ENCODE results near the gene HYOU1.
A peak's percentile ranks its signal among the peaks of the same experiment; 100 is the strongest.
"Not testable (repeated sequence)": the region's sequence is repeated elsewhere in the genome, so short reads cannot be mapped to it uniquely, and the experiment has no call there.

Gene HYOU1, protein sequence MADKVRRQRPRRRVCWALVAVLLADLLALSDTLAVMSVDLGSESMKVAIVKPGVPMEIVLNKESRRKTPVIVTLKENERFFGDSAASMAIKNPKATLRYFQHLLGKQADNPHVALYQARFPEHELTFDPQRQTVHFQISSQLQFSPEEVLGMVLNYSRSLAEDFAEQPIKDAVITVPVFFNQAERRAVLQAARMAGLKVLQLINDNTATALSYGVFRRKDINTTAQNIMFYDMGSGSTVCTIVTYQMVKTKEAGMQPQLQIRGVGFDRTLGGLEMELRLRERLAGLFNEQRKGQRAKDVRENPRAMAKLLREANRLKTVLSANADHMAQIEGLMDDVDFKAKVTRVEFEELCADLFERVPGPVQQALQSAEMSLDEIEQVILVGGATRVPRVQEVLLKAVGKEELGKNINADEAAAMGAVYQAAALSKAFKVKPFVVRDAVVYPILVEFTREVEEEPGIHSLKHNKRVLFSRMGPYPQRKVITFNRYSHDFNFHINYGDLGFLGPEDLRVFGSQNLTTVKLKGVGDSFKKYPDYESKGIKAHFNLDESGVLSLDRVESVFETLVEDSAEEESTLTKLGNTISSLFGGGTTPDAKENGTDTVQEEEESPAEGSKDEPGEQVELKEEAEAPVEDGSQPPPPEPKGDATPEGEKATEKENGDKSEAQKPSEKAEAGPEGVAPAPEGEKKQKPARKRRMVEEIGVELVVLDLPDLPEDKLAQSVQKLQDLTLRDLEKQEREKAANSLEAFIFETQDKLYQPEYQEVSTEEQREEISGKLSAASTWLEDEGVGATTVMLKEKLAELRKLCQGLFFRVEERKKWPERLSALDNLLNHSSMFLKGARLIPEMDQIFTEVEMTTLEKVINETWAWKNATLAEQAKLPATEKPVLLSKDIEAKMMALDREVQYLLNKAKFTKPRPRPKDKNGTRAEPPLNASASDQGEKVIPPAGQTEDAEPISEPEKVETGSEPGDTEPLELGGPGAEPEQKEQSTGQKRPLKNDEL

DNA sequence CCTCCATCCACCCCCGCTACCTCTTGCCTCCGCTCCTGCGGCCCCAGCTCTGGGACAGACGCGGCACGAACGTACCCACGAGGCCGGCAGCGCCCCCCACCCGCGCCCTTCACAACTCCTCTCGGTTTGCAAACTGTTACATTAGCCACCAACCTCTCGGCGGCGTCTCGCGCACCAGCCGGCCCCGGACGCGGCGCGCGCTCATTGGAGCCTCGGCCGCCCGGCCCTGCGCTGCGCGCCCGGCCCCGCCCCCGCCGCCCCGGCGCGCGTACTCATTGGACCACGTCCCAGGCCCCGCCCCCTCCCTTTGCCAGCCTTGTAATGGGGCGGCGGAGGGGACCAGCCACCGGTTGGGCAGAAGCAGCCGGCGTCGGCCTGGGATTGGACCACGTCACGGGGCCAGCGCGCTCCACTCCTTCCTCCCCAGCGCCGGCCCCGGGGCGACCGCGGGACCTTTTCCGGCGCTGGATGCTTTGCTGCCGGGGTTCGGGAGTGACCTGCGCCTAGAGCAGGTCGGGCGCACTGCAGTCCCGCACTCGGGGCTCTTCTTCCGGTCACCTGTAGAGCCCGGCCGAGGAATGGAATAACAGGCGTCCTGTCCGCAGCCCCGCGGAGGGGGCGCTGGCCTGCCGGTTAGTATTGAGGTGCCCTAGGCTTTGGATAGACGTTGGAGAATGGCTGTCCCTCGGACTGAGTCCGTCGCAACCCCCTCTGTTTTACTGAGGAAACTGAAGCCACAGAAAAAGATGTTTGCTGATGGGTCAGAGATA, at the start of gene HYOU1:
TSS of gene HYOU1 (minus strand) at position 206 of the 770 bp plus-strand sequence. CDS start 1,045 bp downstream, outside the sequence.
- peak; percentile 98 for DNase-seq

DNA sequence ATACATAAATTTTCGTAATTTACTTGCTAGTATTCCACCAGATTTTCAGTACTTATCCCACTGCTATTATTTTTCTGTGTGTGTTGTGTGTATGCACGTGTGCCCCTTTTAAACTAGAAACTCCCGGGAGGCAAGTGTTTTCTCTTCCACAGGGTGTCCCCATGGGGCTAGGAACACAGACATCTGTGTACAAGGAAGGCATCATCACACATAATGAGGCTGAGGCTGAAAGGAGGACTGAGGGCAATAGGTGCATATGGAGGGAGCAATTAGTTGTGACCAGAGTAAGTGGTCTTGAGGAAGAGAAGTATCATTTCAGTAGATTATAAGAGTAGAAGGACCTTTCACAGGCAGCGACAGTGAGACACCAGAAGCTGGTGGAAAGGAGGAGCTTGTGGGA, 46.8 kb upstream of the HYOU1 start:
- DNase-seq: peak; percentile 72

DNA sequence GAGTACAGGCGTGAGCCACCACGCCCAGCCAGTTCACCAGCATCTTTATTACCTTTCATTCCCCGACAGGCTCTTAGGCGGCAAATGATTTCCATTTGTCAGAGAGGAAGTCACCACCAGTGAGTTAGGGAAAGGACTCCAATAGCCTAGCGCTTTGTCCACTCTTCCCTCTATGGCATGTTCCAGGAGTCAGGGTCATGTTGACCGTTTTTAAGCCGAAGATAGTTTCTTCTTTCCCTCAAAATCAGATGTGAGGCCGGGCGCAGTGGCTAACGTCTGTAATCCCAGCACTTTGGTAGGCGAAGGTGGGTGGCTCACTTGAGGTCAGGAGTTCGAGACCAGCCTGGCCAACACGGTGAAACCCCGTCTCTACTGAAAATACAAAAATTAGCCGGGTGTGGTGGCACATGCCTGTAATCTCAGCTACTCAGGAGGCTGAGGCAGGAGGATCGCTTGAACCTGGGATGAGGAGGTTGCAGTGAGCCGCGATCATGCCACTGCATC, 46.2 kb upstream of the HYOU1 start:
- DNase-seq: not testable (repeated sequence)

DNA sequence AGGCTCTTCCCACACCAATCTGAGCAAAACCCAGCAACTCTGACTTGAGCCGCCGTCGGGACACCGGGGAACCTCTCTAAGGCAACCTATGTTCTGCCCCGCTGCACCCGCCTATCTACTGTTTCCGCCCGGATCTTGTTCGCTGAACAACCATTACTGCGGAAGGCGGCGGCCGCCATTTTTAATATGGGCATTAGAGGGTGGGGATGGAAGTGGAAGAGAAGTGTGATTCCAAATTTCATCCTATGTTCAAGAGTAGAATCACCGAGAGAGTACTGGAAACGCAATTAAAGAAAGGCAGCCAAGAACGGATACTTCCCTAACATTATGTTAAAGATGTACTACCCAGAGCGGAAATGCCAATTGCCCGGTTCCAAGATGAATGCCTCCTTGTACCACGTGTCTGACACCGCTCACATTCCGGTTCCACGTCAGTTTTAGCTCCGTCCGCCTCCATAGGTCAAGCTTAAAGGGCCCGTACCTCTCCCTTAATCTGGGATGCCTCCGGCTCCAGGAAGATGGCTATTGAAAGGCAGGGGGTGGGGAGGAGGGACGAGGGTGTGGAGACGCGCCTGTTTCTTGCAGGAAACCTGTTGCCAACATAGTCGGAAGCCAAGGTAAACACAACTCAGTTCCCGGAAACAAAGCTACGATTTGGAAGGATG, 44.9 kb upstream of the HYOU1 start, which contains the start of gene DPAGT1:
TSS of gene DPAGT1 (minus strand) at position 95 of the 665 bp plus-strand sequence. CDS start 198 bp downstream, outside the sequence.
- DNase-seq: peak; percentile 99

DNA sequence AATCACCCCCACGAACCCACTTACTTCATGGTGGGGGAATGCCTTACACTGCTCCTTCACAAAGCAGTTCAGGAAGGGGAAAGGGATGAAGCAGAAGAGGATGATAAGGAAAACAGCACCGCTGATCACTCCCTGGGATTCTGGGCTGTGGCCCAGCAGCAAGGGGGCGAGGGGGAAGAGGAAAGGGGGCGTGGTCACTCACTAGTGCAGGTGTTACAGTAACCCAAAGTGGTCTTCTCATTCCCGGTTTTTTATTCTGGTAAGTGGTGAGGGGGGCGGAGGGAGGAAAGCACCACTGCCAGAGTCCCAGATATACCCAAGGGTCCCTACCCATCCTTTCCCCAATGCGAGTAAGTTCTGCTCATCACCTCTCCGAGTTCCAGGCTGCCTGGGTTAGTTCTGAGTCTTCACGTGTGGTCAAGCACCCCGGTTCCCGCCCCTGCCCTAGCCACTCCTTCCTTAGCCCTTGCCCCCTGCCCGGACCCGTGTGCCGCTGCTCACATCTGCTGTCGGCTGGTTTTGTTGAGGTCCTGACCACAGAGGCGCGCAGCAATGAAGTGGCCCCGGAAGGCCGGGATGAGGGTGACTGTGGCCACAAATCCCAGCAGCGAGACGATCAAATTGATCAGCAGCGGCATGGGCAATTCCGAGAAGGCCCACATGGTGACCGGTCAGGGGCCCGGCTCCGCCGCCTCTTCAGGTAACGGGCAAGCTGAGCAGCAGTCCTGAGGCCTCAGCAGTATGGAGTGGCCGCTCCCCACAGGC, 44.2 kb upstream of the HYOU1 start:
- DNase-seq: peak; percentile 35

DNA sequence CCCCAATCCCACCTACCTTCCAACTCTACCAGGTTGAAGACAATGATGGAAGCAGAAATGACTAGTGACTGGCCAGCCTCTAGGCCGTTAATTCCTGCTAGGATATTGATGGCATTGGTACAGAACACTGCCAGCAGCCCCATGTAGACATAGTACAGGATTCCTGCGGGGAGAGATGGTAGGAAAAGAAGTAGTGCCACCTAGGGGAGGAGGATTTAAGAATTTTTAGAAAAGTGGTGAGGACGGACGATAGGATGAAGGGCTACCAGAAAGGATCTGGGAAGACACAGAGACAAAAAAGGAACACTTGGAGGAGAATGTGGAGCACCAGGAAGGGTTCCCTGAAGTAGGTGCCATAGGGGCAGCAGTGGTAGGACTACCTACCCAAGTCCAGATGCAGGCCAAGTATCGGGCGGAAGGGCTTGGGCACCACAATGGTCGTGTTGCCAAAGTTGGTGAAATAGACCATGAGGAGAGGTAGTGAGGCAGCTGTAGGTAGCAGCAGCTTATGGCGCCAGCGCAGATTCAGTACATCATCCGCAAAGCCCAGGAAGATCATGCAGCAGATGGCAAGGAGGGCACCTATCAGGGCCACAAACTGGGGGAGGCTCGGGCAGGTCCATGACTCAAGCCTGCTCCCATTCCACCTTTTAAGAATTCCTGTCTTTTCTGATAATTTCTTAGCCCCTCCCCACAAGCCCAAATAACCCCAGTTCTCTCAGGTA, 43.4 kb upstream of the HYOU1 start:
- peak; percentile 15 for DNase-seq

DNA sequence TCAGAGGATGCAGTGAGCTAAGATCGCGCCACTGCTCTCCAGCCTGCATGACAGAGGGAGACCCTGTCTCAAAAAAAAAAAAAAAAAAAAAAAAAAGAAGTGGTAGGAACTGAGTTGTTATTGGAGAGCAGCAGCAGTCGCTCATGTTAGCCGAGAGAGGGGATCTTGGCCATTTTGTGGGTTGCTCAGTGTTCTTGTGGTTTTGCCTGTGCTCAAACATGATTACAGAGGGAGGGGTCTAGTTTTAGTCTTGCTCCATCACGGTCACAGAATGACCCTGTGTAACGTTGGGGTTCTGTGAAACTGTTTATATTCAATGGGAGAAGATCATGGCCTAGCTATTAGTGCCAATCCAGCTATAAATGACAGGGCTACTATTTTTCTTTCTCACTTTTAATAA, 42.7 kb upstream of the HYOU1 start:
- no peak for DNase-seq

DNA sequence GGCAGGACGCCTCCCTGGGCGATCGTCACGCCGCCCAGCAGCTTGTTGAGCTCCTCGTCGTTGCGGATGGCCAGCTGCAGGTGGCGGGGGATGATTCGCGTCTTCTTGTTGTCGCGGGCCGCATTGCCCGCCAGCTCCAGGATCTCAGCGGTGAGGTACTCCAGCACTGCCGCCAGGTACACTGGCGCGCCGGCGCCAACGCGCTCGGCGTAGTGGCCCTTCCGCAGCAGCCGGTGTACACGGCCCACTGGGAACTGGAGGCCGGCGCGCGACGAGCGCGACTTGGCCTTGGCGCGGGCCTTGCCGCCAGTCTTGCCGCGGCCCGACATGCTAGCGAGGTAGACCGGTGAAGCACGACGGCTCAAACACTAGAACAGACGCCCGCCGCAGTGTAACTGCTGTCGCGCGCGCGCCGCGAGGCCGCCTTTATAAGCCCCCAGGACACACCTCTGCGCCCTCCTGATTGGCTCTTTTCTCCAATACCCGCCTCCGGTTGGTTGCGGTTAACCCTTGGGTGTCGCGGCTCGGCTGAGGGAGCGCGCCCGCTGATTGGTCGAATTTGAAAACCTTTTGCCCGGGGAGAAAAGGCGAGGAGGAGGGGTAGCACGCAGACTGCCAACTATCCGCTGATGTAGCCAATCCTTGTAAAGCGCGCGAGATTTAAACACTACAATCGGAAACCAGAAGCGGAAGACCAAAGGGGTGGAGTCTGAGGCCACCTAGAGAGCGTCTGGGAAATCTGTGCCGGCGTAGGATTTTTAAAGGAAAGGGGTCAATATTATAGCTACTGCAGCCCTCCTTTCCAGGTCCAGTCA, 38.3 kb upstream of the HYOU1 start:
- DNase-seq: peak; percentile 100

DNA sequence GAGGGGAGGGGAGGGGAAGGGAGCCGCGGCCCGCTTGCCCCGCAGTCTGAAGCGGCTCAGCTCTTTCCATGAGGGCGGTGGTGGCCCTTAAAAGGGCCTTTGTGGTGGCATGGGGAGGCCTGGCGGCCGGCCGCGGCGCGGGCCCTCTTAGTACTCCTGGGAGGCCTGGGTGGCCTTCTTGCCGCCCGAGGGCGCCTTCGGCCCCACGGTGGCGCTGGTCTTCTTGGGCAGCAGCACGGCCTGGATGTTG, 37.7 kb upstream of the HYOU1 start:
- DNase-seq: no peak

DNA sequence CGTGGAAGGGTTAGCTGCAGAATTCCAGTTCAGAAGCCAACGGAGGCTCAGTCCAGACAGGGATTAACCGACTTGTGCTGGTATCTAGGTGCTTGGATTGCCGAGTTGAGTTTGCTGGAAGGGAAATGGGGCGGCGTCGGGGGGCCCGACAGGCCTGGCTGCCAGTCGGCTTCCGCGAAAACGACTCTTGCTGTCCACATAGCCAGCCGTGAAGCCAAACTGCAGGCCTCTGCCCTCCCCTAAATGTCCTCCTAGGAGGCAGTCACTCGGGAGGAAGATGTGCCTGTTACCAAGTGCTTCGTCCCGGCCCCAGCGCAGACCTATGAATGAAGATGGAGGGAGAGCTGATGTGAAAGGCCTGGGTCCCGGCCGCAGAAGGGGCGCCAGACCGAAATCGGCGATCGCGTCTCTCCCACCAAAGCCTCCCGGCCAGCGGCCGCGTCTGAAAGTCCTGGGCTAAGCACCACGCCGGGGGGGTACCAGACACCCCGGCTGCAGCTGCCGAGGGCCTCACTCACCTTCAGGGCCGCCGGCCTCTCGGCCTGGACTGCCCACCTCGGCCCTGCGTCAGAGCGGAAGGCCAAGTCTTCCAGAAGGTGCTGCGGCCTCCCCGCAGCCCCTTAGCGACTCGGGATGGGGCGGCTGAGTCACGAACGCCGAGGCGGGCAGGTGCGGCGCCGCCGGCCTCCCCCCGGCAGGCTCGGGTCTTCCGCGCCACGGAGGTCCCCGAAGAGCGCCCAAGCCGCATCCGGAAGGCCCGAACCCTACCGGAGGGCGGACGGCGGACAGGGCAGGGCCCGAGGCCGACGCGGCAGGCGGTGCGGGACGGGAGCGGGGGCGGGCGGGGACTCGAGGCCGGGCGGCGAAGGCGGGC, 37.2 kb upstream of the HYOU1 start:
- no peak for DNase-seq

DNA sequence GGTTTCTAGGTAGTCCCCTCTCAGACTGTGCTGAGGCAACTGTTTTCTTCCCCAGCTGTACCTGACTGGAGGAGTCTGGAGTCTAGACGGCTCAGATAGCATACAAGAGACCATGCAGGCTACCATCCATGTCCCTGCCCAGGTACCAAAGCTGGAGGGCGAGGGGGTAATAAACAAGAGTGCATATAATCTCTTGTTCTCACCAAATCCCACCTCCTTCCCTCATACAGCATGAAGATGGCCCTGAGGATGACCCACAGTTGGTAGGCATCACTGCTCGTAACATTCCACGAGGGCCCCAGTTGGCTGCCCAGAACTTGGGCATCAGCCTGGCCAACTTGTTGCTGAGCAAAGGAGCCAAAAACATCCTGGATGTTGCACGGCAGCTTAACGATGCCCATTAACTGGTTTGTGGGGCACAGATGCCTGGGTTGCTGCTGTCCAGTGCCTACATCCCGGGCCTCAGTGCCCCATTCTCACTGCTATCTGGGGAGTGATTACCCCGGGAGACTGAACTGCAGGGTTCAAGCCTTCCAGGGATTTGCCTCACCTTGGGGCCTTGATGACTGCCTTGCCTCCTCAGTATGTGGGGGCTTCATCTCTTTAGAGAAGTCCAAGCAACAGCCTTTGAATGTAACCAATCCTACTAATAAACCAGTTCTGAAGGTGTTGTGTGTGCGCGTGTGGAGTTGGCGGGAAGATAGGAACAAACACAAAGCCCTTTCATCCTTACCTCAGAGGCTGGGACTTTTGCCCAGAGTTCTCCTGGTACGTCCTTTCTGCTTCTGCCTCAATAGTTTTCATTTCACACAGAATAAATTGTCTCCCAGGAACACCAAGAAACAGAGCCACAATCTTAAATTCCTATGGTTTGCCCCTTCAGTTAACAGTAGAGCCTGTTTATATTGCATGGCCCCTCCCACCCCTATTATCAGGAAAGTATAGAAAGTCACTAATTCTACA, 36.2 kb upstream of the HYOU1 start:
- peak; percentile 18 for DNase-seq

DNA sequence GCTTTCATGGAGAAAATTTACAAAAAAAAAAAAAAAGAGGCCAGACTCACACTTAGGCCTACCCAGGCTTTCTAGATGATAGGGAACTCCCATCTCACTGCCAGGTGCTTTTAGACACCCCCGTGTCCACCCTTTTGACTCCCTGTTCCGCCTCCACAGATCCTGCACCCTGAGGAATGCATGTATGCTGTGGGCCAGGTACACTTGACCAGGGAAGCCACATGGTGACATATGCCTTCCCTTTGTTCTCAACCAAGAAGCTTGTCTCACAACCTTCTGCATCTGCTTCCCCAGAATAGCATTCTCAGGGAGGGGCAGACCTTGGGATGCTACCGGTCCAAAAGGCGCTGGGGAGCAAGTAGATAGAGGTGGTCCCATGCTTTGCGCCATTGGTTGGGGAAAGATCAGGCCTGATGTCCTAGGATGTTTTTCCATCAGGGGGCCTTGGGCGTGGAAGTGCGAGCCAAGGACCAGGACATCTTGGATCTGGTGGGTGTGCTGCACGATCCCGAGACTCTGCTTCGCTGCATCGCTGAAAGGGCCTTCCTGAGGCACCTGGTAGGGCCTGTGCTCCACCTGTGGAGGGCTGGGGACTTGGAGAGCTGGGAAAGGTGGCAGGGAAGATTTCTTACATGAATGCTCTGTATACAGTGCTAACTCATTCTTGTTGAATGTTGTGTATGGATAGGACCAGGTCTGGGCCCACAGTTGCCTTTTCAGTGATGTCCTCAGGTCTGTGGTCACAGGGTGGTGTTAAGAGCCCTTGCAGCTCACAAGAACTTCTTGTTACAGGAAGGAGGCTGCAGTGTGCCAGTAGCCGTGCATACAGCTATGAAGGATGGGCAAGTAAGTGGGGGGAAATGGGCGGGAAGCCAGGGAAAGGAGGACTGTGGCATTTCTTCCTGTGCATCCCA, 35.2 kb upstream of the HYOU1 start:
- DNase-seq: peak; percentile 59

DNA sequence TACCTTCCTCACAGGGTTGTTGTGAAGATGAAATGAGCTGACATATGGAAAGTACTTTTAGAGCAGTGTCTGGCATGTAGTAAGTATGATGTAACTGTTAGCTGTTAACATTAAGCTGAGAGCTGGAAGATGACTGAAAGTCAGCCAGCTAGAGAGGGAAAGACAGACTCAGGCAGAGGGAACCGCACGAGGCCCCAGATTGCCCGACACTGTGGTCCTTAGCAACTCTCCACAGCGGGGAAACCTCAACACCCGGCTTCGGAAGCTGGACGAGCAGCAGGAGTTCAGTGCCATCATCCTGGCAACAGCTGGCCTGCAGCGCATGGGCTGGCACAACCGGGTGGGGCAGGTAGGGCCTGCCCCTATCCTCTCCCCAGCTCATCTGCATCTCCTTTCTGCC, 34.2 kb upstream of the HYOU1 start:
- no peak for DNase-seq

DNA sequence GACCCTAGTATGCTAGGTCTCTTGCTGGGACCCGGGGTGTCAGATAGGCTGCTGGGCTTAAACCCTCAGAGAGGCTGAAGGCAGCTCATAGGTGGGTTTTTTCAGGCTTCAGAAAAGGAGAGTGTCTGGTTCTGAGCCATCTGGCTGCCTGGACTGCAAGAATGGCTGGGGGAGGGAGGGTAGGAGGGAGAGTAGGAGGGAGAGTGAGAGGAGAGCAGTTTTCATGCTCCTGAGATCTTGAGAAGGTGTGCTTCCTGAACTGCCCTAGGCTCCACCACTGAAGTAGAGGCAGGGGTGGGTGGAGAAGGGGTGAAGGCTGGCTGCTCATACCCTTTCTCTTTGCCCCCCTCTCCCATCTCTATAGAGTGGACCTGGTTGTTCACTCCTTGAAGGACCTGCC, 32.3 kb upstream of the HYOU1 start:
- peak; percentile 21 for DNase-seq

DNA sequence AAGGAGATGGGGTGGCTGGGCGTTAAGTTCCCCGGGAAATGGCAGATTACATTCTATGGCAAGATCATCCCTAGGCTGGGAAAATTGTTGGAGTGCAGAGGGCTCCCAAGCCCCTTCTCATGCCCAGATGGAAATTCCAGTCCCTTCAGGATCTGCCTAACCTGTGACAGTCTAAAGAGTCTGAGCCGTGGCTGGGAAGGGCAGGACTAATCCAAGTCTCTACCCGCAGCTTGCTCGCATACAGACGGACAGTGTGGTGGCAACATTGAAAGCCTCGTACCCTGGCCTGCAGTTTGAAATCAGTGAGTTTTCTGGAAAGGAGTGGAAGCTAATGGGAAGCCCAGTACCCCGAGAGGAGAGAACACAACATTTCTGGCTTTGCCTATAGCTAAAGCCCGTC, 31.4 kb upstream of the HYOU1 start:
- DNase-seq: no peak

DNA sequence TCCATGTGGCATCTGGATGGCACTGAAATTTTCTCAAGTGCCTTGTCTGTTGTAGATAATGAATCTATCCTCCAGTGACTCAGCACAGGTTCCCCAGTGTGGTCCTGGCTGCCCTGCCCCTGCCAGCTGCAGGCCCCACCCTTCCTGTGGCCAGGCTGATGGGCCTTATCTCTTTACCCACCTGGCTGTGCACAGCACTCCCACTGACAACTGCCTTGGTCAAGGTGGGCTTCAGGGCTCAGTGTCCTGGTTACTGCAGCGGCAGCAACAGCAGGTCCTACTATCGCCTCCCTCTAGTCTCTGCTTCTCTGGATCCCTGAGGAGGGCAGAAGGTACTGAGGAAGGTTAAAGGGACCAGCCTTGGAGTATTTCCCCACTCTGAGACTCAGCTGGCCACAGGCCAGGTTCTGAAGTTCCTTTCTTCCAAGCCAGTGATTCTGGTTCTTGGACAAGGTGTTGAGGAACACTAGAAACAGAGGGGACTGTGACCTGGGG, 30.8 kb upstream of the HYOU1 start:
- DNase-seq: no peak
